PC-3 (cell line): ENCODE results near the gene CELF2. TPM values are rescaled to one million over a fixed set of nuclear protein-coding genes. Genes with fewer than 3 reads are reported as not detected.

Experiments
- ATAC-seq: fragments of 200-7000 bp; cut with Tn5 transposase; 2 replicates; pipeline ENCODE4 v1.9.1; 2020; ENCODE audit warnings: mild to moderate bottlenecking, moderate library complexity
- BruUV-seq: library from RNA; stranded (reverse); fragments of 400-500 nt; replicated peaks from 2 replicates; lab custom pipeline; 2021; lab: Mats Ljungman, UMichigan
- CTCF ChIA-PET: fragments of 300-600 bp; sonication (Branson Sonifier 250); formaldehyde crosslinking; loops from one replicate; lab custom pipeline; 2022; ENCODE audit warnings: antibody characterized with exemption; lab: Charles Lee
- POLR2A ChIA-PET: fragments of 300-600 bp; sonication (Branson Sonifier 250); formaldehyde crosslinking; loops from one replicate; lab custom pipeline; 2022; ENCODE audit warnings: antibody characterized with exemption; ENCODE audit not compliant: unreplicated experiment; lab: Charles Lee
- DNase-seq: peaks from one replicate; pipeline ENCODE4 v3.0.0-alpha.2; 2015
- H2AFZ ChIP-seq: fragments of 300-600 bp; sonication (generic); 2 replicates; pipeline ENCODE4 v1.6.0; 2016; ENCODE audit warnings: antibody characterized with exemption, low read length
- H3F3A ChIP-seq: fragments of 300-600 bp; sonication (generic); one replicate; pipeline ENCODE4 v1.6.0; 2017; ENCODE audit warnings: antibody characterized with exemption, low read length, control low read depth, mild to moderate bottlenecking; ENCODE audit not compliant: unreplicated experiment
- H3K27ac ChIP-seq: fragments of 300-600 bp; sonication (generic); 2 replicates; pipeline ENCODE4 v1.5.1; 2016; ENCODE audit warnings: mild to moderate bottlenecking, low read length
- H3K27me3 ChIP-seq: fragments of 300-600 bp; sonication (generic); 2 replicates; pipeline ENCODE4 v1.6.1; 2016; ENCODE audit warnings: low read length, mixed read lengths
- H3K36me3 ChIP-seq: fragments of 300-600 bp; sonication (generic); 2 replicates; pipeline ENCODE4 v1.6.1; 2016; ENCODE audit warnings: low read depth, mixed run types, low read length, mixed read lengths
- H3K4me1 ChIP-seq: fragments of 300-600 bp; sonication (generic); 2 replicates; pipeline ENCODE4 v1.5.1; 2016; ENCODE audit warnings: low read length; ENCODE audit not compliant: insufficient read depth
- H3K4me2 ChIP-seq: fragments of 300-600 bp; sonication (generic); 2 replicates; pipeline ENCODE4 v1.6.0; 2016; ENCODE audit warnings: low read length
- H3K4me3 ChIP-seq: fragments of 300-600 bp; sonication (generic); 2 replicates; pipeline ENCODE4 v1.5.1; 2016; ENCODE audit warnings: mild to moderate bottlenecking, low read length, mixed read lengths
- H3K79me2 ChIP-seq: fragments of 300-600 bp; sonication (generic); 2 replicates; pipeline ENCODE4 v1.6.1; 2017; ENCODE audit warnings: low read length, mixed read lengths
- H3K9ac ChIP-seq: fragments of 300-600 bp; sonication (generic); 2 replicates; pipeline ENCODE4 v1.6.0; 2016; ENCODE audit warnings: mild to moderate bottlenecking, low read length
- H3K9me2 ChIP-seq: fragments of 300-600 bp; sonication (generic); replicated peaks from 2 replicates; pipeline ENCODE4 v1.6.1; 2016; ENCODE audit warnings: mixed run types, low read length, mixed read lengths
- H3K9me3 ChIP-seq: fragments of 300-600 bp; sonication (generic); 2 replicates; pipeline ENCODE4 v1.6.1; 2016; ENCODE audit warnings: low read length, mixed read lengths
- H4K20me1 ChIP-seq: fragments of 300-600 bp; sonication (generic); 2 replicates; pipeline ENCODE4 v1.6.1; 2016; ENCODE audit warnings: low read length, mixed read lengths
- CTCF ChIP-seq: fragments of 300-600 bp; sonication (generic); conservative IDR thresholded peaks from 2 replicates; pipeline ENCODE4 v1.5.1; 2017; ENCODE audit warnings: antibody characterized with exemption, low read depth, mild to moderate bottlenecking, low read length
- EZH2 ChIP-seq: fragments of 300-600 bp; sonication (generic); IDR thresholded peaks from one replicate; pipeline ENCODE4 v1.6.1; 2017; ENCODE audit warnings: antibody characterized with exemption, mild to moderate bottlenecking, low read length; ENCODE audit not compliant: unreplicated experiment
- EZH2phosphoT487 ChIP-seq: fragments of 300-600 bp; sonication (generic); IDR thresholded peaks from 2 replicates; pipeline ENCODE4 v1.6.1; 2018; ENCODE audit warnings: mild to moderate bottlenecking, antibody characterized with exemption, low read length, borderline replicate concordance
- intact Hi-C: fragments of 100-400 bp; cut with micrococcal nuclease; formaldehyde crosslinking; loops from 2 replicates; pipeline ENCODE4 v1.9.0; 2023
- total RNA-seq: library from RNA; depleted of rRNA; stranded (reverse); fragments of >200 nt; gene quantifications from 2 replicates; pipeline ENCODE4 v1.2.3, GENCODE V29; 2014

Gene CELF2
- total RNA-seq, 1 experiment from 2014 or later, result not detected

- ChIA-PET CTCF (no interaction called here), POLR2A (no interaction called here)
- Histone ChIP-seq H3K9me3 (no peaks in the 10 kb centered on the region), H3K27me3 (0 out of 2 replicates have a peak, but pooled peaks cover 3% of the 10 kb centered on the region), H3K4me3 (no peak overlapping the region), H3K27ac (no peak overlapping the region), H4K20me1 (no peaks in the 10 kb centered on the region), H3K4me2 (no peak overlapping the region), H3K9ac (no peak overlapping the region), H3K9me2 (no peaks in the 10 kb centered on the region), H2AFZ (no peak overlapping the region), H3F3A (no peaks in the 10 kb centered on the region), H3K79me2 (no peaks in the 10 kb centered on the region), H3K36me3 (no peaks in the 10 kb centered on the region), H3K4me1 (no peaks in the 10 kb centered on the region)
- BruUV-seq, result no TSS peak
- TF ChIP-seq EZH2 (no peak), CTCF (no peak), EZH2phosphoT487 (no peak)
- DNase-seq (no peak), ATAC-seq (no peak)
- intact Hi-C loops, result no loop called here
These were observed 2.3 kb downstream of the CELF2 start for GRCh38 chr10:11019724-11020547.

- ATAC-seq (no peak), DNase-seq (no peak)
- no peaks in the 10 kb centered on the region for H3K9me3 ChIP-seq
- 0 out of 2 replicates have a peak, but pooled peaks cover 3% of the 10 kb centered on the region for H3K27me3 ChIP-seq
- H3K4me3 ChIP-seq, result no peak overlapping the region
- H3K36me3 ChIP-seq, result no peaks in the 10 kb centered on the region
- no peaks in the 10 kb centered on the region for H3F3A ChIP-seq
- no peaks in the 10 kb centered on the region for H3K4me1 ChIP-seq
- ChIA-PET CTCF (no interaction called here), POLR2A (no interaction called here)
- H3K9me2 ChIP-seq, result no peaks in the 10 kb centered on the region
- H3K4me2 ChIP-seq, result no peak overlapping the region
- H4K20me1 ChIP-seq, result no peaks in the 10 kb centered on the region
- BruUV-seq, result no TSS peak
- H2AFZ ChIP-seq, result no peak overlapping the region
- no peak overlapping the region for H3K9ac ChIP-seq
- H3K27ac ChIP-seq, result no peak overlapping the region
- intact Hi-C loops, result no loop called here
- TF ChIP-seq CTCF (no peak), EZH2 (no peak), EZH2phosphoT487 (no peak)
- H3K79me2 ChIP-seq, result no peaks in the 10 kb centered on the region
These were observed 2.9 kb downstream of the CELF2 start for GRCh38 chr10:11020548-11020942.

GRCh38 chr10:11022213-11022612, 4.5 kb downstream of the CELF2 start:
- H3K9me2 ChIP-seq, result no peaks in the 10 kb centered on the region
- H3K4me2 ChIP-seq, result no peak overlapping the region
- no peaks in the 10 kb centered on the region for H3K9me3 ChIP-seq
- no peak overlapping the region for H3K4me3 ChIP-seq
- H3F3A ChIP-seq, result no peaks in the 10 kb centered on the region
- ChIA-PET CTCF (no interaction called here), POLR2A (no interaction called here)
- H2AFZ ChIP-seq, result no peak overlapping the region
- no peaks in the 10 kb centered on the region for H4K20me1 ChIP-seq
- H3K9ac ChIP-seq, result no peak overlapping the region
- no peak overlapping the region for H3K27ac ChIP-seq
- intact Hi-C loops, result no loop called here
- no peaks in the 10 kb centered on the region for H3K36me3 ChIP-seq
- no TSS peak for BruUV-seq
- 0 out of 2 replicates have a peak, but pooled peaks cover 3% of the 10 kb centered on the region for H3K27me3 ChIP-seq
- no peaks in the 10 kb centered on the region for H3K4me1 ChIP-seq
- ATAC-seq (no peak), DNase-seq (no peak)
- no peak for TF ChIP-seq CTCF
- TF ChIP-seq EZH2phosphoT487, result no peak
- TF ChIP-seq EZH2, result no peak
- H3K79me2 ChIP-seq, result no peaks in the 10 kb centered on the region
